Measurements from ENCODE around the gene INAFM2. TPM values are rescaled to one million over a fixed set of nuclear protein-coding genes. Genes with fewer than 3 reads are reported as not detected.

Gene INAFM2
- total RNA-seq, 2 experiments from 2014 or later: 6.8 to 7.0 TPM

GRCh38 chr15:40286061-40286532 lies 37.4 kb upstream of the INAFM2 start:
- TF ChIP-seq CTCF (IDR thresholded peaks at IDR 0.05): no peak
- H3K4me3 ChIP-seq (ENCODE audit: low read length): no peak overlapping the region
- Mint-ChIP-seq H3K4me3 (no peak overlapping the region), H3K27ac (no peak overlapping the region), H3K9me3 (no peaks in the 10 kb centered on the region), H3K36me3 (ENCODE audit: low read depth) (peaks cover 30% of the 10 kb centered on the region), H3K4me1 (ENCODE audit: low read depth) (no peaks in the 10 kb centered on the region), H3K27me3 (peaks cover 2% of the 10 kb centered on the region)
- peaks cover 5 to 10% of the 10 kb centered on the region in 2 experiments for H3K27me3 ChIP-seq (ENCODE audit: control insufficient read depth in 1 of 2, insufficient read depth in 2 of 2, low read length in 2 of 2)
- H3K27ac ChIP-seq (ENCODE audit: low read depth in 1 of 2, low read length in 2 of 2): no peak overlapping the region
- no peak for DNase-seq
- H3K9me3 ChIP-seq (ENCODE audit: control insufficient read depth in 1 of 2, insufficient read depth in 1 of 2, low read length in 2 of 2): peaks cover 0 to 6% of the 10 kb centered on the region in 2 experiments
- intact Hi-C loops (cut with DNase I, micrococcal nuclease): no loop called here
- ATAC-seq (ENCODE audit: poor library complexity): no peak
- CTCF ChIA-PET: interaction anchor here (1.3 kb wide), 1 partner anchor 136 kb away, joined by 4 read pairs; no protein-coding TSS in a partner anchor
- peaks cover 17% of the 10 kb centered on the region for H3K4me1 ChIP-seq (ENCODE audit: insufficient read depth, low read length)
- POLR2A ChIA-PET: interaction anchor here (1.2 kb wide), 1 partner anchor 22 kb away, joined by 5 read pairs; the partner anchor contains the start of gene PLCB2
- peaks cover 37% of the 10 kb centered on the region for H3K36me3 ChIP-seq (ENCODE audit: insufficient read depth, low read length)

GRCh38 chr15:40286794-40287193 lies 36.7 kb upstream of the INAFM2 start:
- no peak overlapping the region for H3K27ac ChIP-seq (ENCODE audit: low read depth in 1 of 2, low read length in 2 of 2)
- Mint-ChIP-seq H3K27ac (no peak overlapping the region), H3K4me1 (ENCODE audit: low read depth) (no peaks in the 10 kb centered on the region), H3K36me3 (ENCODE audit: low read depth) (peaks cover 30% of the 10 kb centered on the region), H3K4me3 (no peak overlapping the region), H3K9me3 (no peaks in the 10 kb centered on the region), H3K27me3 (no peaks in the 10 kb centered on the region)
- no peak for ATAC-seq (ENCODE audit: poor library complexity)
- intact Hi-C loops (cut with DNase I, micrococcal nuclease): no loop called here
- peaks cover 42% of the 10 kb centered on the region for H3K36me3 ChIP-seq (ENCODE audit: insufficient read depth, low read length)
- H3K4me3 ChIP-seq (ENCODE audit: low read length): no peak overlapping the region
- DNase-seq: no peak
- no peaks in the 10 kb centered on the region for H3K9me3 ChIP-seq (ENCODE audit: control insufficient read depth in 1 of 2, insufficient read depth in 1 of 2, low read length in 2 of 2)
- H3K27me3 ChIP-seq (ENCODE audit: control insufficient read depth in 1 of 2, insufficient read depth in 2 of 2, low read length in 2 of 2): peaks cover 0 to 4% of the 10 kb centered on the region in 2 experiments
- ChIA-PET CTCF (no interaction called here), POLR2A (no interaction called here)
- no peak for TF ChIP-seq CTCF (IDR thresholded peaks at IDR 0.05)
- H3K4me1 ChIP-seq (ENCODE audit: insufficient read depth, low read length): peaks cover 13% of the 10 kb centered on the region

GRCh38 chr15:40287505-40287904 lies 36.0 kb upstream of the INAFM2 start:
- Histone ChIP-seq H3K27me3 (ENCODE audit: control insufficient read depth in 1 of 2, insufficient read depth in 2 of 2, low read length in 2 of 2) (peaks cover 0 to 4% of the 10 kb centered on the region in 2 experiments), H3K4me3 (ENCODE audit: low read length) (no peak overlapping the region), H3K9me3 (ENCODE audit: control insufficient read depth in 1 of 2, insufficient read depth in 1 of 2, low read length in 2 of 2) (no peaks in the 10 kb centered on the region), H3K27ac (ENCODE audit: low read depth in 1 of 2, low read length in 2 of 2) (no peak overlapping the region), H3K36me3 (ENCODE audit: insufficient read depth, low read length) (peaks cover 48% of the 10 kb centered on the region), H3K4me1 (ENCODE audit: insufficient read depth, low read length) (peaks cover 12% of the 10 kb centered on the region)
- DNase-seq: no peak
- H3K27me3 Mint-ChIP-seq: no peaks in the 10 kb centered on the region
- intact Hi-C loops (cut with DNase I, micrococcal nuclease): no loop called here
- peaks cover 30% of the 10 kb centered on the region for H3K36me3 Mint-ChIP-seq (ENCODE audit: low read depth)
- H3K27ac Mint-ChIP-seq: no peak overlapping the region
- ChIA-PET CTCF (interaction anchor here (2.1 kb wide), 1 partner anchor 8 kb away, joined by 7 read pairs; no protein-coding TSS in a partner anchor), POLR2A (no interaction called here)
- no peak overlapping the region for H3K4me3 Mint-ChIP-seq
- no peaks in the 10 kb centered on the region for H3K4me1 Mint-ChIP-seq (ENCODE audit: low read depth)
- ATAC-seq (ENCODE audit: poor library complexity): no peak
- TF ChIP-seq CTCF (IDR thresholded peaks at IDR 0.05): no peak
- no peaks in the 10 kb centered on the region for H3K9me3 Mint-ChIP-seq
